OCI-LY3 (cell line): Measurements from ENCODE around the gene PPME1.

Experiments used
- H2AFZ ChIP-seq: fragments of 200-600, 300-600 bp; shearing (Covaris generic); 2 replicates; pipeline ENCODE4 v1.6.0; 2014; ENCODE audit warnings: antibody characterized with exemption, low read depth, low read length
- H3K27ac ChIP-seq: fragments of 200-600, 300-600 bp; sonication (generic); 2 replicates; pipeline ENCODE4 v1.5.1; 2014; ENCODE audit warnings: mild to moderate bottlenecking, low read length, moderate library complexity, mixed read lengths
- H3K27me3 ChIP-seq: fragments of 200-600, 300-600 bp; sonication (generic); 2 replicates; pipeline ENCODE4 v1.6.1; 2014; ENCODE audit warnings: low read depth, low read length, mixed read lengths
- H3K36me3 ChIP-seq: fragments of 200-600, 300-600 bp; sonication (generic); replicated peaks from 2 replicates; pipeline ENCODE3; 2014; ENCODE audit warnings: low read depth, low read length, mixed read lengths
- H3K4me1 ChIP-seq: fragments of 300-600, 200-600 bp; sonication (generic); 2 replicates; pipeline ENCODE4 v1.6.1; 2014; ENCODE audit warnings: low read length, mixed read lengths
- H3K4me2 ChIP-seq: fragments of 200-600, 300-600 bp; sonication (generic); 2 replicates; pipeline ENCODE4 v1.6.1; 2014; ENCODE audit warnings: low read length, mixed read lengths
- H3K4me3 ChIP-seq: fragments of 300-600, 200-600 bp; sonication (generic); 2 replicates; pipeline ENCODE4 v1.5.1; 2014; ENCODE audit warnings: antibody characterized with exemption, mild to moderate bottlenecking, low read length, moderate library complexity
- H3K79me2 ChIP-seq: fragments of 300-600, 200-600 bp; shearing (Covaris generic); 2 replicates; pipeline ENCODE4 v1.6.1; 2014; ENCODE audit warnings: mild to moderate bottlenecking, low read length, mixed read lengths
- H3K9ac ChIP-seq: fragments of 300-600, 200-600 bp; shearing (Covaris generic); 2 replicates; pipeline ENCODE4 v1.6.0; 2014; ENCODE audit warnings: mild to moderate bottlenecking, low read length, moderate library complexity
- H3K9me3 ChIP-seq: fragments of 200-600, 300-600 bp; shearing (Covaris generic); 2 replicates; pipeline ENCODE4 v1.6.1; 2014; ENCODE audit warnings: low read length, mixed read lengths; ENCODE audit not compliant: insufficient read depth
- H4K20me1 ChIP-seq: fragments of 200-600, 300-600 bp; sonication (generic); 2 replicates; pipeline ENCODE4 v1.6.1; 2016; ENCODE audit warnings: low read length, mixed read lengths; ENCODE audit not compliant: insufficient read depth
- EZH2phosphoT487 ChIP-seq: fragments of 200-600 bp; shearing (Covaris generic); IDR thresholded peaks from 2 replicates; pipeline ENCODE4 v1.6.1; 2018; ENCODE audit warnings: antibody characterized with exemption, mixed run types, low read depth
- TF ChIP-seq, protein P1 (sequence below): fragments of 200-600, 300-600 bp; sonication (generic); IDR thresholded peaks from 2 replicates; pipeline ENCODE4 v1.5.1; 2014; ENCODE audit warnings: antibody characterized with exemption, low read length, low read depth

Gene PPME1

GRCh38 chr11:74141241-74141695, 29.8 kb upstream of the PPME1 start:
- TF ChIP-seq EZH2phosphoT487, result no peak
- TF ChIP-seq, protein P1, sequence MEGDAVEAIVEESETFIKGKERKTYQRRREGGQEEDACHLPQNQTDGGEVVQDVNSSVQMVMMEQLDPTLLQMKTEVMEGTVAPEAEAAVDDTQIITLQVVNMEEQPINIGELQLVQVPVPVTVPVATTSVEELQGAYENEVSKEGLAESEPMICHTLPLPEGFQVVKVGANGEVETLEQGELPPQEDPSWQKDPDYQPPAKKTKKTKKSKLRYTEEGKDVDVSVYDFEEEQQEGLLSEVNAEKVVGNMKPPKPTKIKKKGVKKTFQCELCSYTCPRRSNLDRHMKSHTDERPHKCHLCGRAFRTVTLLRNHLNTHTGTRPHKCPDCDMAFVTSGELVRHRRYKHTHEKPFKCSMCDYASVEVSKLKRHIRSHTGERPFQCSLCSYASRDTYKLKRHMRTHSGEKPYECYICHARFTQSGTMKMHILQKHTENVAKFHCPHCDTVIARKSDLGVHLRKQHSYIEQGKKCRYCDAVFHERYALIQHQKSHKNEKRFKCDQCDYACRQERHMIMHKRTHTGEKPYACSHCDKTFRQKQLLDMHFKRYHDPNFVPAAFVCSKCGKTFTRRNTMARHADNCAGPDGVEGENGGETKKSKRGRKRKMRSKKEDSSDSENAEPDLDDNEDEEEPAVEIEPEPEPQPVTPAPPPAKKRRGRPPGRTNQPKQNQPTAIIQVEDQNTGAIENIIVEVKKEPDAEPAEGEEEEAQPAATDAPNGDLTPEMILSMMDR, result no peak
- no peak overlapping the region for H3K4me2 ChIP-seq
- no peaks in the 10 kb centered on the region for H4K20me1 ChIP-seq
- peaks cover 19% of the 10 kb centered on the region for H3K36me3 ChIP-seq
- no peaks in the 10 kb centered on the region for H3K79me2 ChIP-seq
- H3K4me1 ChIP-seq, result no peaks in the 10 kb centered on the region
- no peak overlapping the region for H3K27ac ChIP-seq
- H3K27me3 ChIP-seq, result no peaks in the 10 kb centered on the region
- no peak overlapping the region for H3K4me3 ChIP-seq
- H2AFZ ChIP-seq, result no peak overlapping the region
- H3K9me3 ChIP-seq, result no peaks in the 10 kb centered on the region
- no peak overlapping the region for H3K9ac ChIP-seq

- Histone ChIP-seq H3K79me2 (no peaks in the 10 kb centered on the region), H3K9ac (no peak overlapping the region), H3K4me2 (no peak overlapping the region), H3K27ac (no peak overlapping the region), H2AFZ (no peak overlapping the region), H3K36me3 (peaks cover 19% of the 10 kb centered on the region), H3K27me3 (no peaks in the 10 kb centered on the region), H4K20me1 (no peaks in the 10 kb centered on the region), H3K4me1 (no peaks in the 10 kb centered on the region), H3K9me3 (no peaks in the 10 kb centered on the region), H3K4me3 (no peak overlapping the region)
- TF ChIP-seq, protein P1, result no peak
- TF ChIP-seq EZH2phosphoT487, result no peak
Observed at GRCh38 chr11:74141908-74142307, 29.2 kb upstream of the PPME1 start.

DNA sequence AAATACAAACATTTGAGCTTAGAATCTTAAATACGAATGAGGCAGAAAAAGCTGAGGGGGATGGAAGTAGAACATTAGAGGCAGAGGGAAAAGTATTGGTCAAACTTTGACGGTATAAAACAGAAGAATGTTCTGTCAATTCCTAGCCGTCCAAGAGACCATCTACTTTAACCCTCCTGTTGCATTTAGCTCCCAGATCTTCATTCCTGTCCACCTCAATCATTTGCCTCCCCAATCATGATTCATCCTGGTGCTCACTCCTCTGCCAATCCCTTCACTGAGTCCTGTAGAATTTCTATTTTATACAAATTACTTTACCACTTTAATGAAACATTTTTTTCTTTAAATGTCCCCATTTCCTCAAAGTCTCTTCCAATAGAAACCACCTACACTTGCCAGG, 28.5 kb upstream of the PPME1 start:
- no peaks in the 10 kb centered on the region for H3K79me2 ChIP-seq
- no peaks in the 10 kb centered on the region for H3K4me1 ChIP-seq
- H3K27me3 ChIP-seq, result no peaks in the 10 kb centered on the region
- H3K27ac ChIP-seq, result no peak overlapping the region
- H3K36me3 ChIP-seq, result peaks cover 19% of the 10 kb centered on the region
- no peak for TF ChIP-seq EZH2phosphoT487
- TF ChIP-seq, protein P1, result no peak
- no peaks in the 10 kb centered on the region for H3K9me3 ChIP-seq
- no peak overlapping the region for H3K4me2 ChIP-seq
- H3K9ac ChIP-seq, result no peak overlapping the region
- H2AFZ ChIP-seq, result no peak overlapping the region
- H4K20me1 ChIP-seq, result no peaks in the 10 kb centered on the region
- no peak overlapping the region for H3K4me3 ChIP-seq

DNA sequence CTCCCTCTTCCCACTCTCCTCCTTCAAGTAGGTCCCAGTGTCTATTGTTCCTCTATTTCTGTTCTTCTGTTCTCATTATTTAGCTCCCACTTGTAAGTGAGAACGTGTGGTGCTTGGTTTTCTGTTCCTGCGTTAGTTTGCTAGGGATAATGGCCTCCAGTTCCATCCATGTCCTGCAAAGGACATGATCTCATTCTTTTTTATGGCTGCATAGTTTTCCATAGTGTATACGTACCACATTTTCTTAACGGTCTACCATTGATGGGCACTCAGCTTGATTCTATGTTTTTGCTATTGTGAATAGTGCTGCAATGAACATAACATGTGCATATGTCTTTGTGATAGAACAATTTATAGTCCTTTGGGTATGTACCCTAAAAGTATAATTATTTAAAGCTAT, 26.5 kb upstream of the PPME1 start:
- Histone ChIP-seq H3K79me2 (no peaks in the 10 kb centered on the region), H3K27ac (no peak overlapping the region), H3K4me3 (no peak overlapping the region), H3K9me3 (no peaks in the 10 kb centered on the region), H3K9ac (no peak overlapping the region), H3K27me3 (no peaks in the 10 kb centered on the region), H3K4me2 (no peak overlapping the region), H3K36me3 (peaks cover 4% of the 10 kb centered on the region), H3K4me1 (no peaks in the 10 kb centered on the region), H4K20me1 (no peaks in the 10 kb centered on the region), H2AFZ (no peak overlapping the region)
- TF ChIP-seq, protein P1, result no peak
- no peak for TF ChIP-seq EZH2phosphoT487
